Stimulated activated CD4-positive, alpha-beta T cell treated with anti-CD3 and anti-CD28 coated beads, TNF-alpha, amount 100 ng/mL, for 4 hours (primary cell): ENCODE results near the gene ADAMTS20.
"Not testable (repeated sequence)": the region's sequence is repeated elsewhere in the genome, so short reads cannot be mapped to it uniquely, and the experiment has no call there.

Source experiments
- DNase-seq, 3 experiments: peaks; one replicate each; pipeline ENCODE4 v3.0.0-alpha.2; 2020; ENCODE audit warnings: low read depth in 3 of 3

Gene ADAMTS20

GRCh38 chr12:43551971-43552559 is at the start of gene ADAMTS20:
Gene ADAMTS20 (minus strand): TSS chr12:43552203. CDS start chr12:43551921, 282 bp downstream.
- DNase-seq: no peak

DNA sequence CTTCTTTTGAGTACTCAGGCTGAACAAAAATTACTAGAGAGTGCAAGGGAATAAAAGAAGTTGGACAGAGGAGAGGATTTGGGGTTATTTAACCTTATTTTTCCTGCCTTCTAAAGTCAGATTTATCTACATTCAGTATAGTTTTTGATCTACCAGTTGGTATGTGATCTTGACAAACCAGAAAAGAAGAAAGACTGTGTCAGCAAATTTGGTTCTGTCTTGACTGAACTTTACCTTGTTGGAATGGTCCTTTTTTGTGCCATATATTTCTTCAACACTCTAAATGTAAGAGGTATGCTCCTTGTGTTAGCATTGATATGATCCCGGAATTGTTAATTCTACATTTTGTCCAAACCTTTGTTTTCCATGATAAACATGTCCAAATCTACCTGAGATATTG is 47.7 kb upstream of the ADAMTS20 start:
- no peak for DNase-seq

- no peak for DNase-seq
Observed at GRCh38 chr12:43599066-43599465, 47.1 kb upstream of the ADAMTS20 start.

GRCh38 chr12:43590307-43590706 is 38.3 kb upstream of the ADAMTS20 start:
- no peak for DNase-seq

DNA sequence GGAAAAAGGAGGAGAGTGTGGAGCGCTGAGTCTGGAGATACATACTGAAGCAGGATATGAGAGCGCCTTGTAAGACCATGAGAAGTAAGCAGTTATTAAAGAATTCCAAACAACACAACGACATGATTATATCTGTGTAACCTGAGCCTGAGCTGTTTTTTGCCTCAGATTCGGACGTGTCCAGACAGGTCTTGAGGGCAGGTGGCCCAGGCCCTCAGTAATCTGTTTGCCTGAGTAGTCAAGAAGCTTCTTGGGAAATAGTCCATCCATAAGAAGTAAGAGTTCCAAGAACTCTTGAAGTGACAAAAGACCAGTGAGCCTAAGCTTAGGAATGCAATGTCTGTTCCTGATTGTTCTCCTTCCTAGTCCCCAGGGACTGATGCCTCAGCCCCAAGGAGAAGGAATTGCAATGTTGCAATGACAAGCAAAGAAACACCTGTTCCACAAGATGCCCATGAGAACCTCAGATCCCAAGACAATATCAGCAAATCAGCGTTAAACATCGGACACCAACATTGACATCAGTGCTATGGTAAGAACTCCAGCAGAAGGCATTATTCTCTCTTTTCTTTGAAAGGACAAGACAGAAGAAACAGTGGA is 34.7 kb upstream of the ADAMTS20 start:
- DNase-seq: no peak

GRCh38 chr12:43585676-43586075 is 33.7 kb upstream of the ADAMTS20 start:
- DNase-seq: no peak

DNA sequence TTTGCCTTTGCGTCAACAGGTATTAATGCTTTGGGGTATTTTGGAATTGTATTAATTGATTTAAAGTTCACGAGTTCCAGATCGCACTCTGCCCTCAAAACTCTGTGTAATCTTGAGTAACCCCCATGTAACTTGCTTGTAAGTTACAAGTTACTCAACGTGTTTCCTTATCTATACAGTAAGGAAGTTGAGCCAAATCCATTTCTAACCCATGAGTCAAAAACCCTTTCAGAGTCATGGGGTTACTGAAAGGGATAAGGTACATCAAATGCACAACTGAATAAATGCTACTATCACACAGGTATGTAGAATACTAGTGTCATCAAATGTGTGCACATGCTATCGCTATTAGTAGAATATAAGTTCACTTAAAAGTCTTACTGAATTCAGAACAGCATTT is 28.6 kb upstream of the ADAMTS20 start:
- no peak for DNase-seq

DNA sequence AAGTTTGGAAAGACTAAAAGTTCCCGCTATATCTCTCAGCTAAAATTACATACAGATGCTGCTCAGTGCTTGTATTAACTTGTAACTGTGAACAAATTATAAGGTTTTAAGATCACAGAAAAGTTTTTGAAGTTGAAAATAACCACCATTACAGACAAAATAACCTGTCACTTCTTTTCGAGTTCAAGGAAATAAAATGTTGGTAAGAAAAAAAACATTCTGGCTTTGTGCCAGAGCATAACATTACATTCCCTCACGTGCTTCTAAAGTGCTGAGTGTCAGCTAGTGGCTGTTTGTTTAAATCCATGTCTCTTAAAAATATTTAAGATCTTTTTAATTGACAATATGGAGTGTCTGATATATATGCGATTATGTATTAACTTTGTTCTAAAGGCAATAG is 27.2 kb upstream of the ADAMTS20 start:
- DNase-seq: no peak

GRCh38 chr12:43578782-43579181 is 26.8 kb upstream of the ADAMTS20 start:
- DNase-seq: no peak

- no peak for DNase-seq
Observed at GRCh38 chr12:43577381-43577780, 25.4 kb upstream of the ADAMTS20 start.

- no peak for DNase-seq
Observed at GRCh38 chr12:43576162-43576561, 24.2 kb upstream of the ADAMTS20 start.

DNA sequence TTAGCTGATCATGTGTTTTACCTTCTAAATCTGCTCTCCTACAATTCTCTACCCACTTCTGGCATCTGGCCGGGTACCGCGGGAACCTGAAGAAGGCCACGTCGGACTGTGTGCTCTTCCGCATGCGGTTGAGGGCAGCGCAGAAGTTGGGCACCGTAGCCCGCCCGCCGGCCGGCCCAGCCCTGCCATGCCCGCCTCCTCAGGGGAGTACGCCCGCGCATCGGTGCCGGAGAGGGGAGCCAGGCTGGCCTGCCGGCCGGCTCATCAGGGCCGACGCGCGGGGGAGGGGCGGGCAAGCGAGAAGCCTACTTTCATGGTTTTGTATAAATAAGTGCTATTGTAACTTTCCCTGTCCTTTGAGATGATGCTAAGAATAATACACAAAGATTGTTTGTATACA is 19.9 kb upstream of the ADAMTS20 start:
- no peak for DNase-seq

GRCh38 chr12:43556057-43556456 is 4.1 kb upstream of the ADAMTS20 start:
- no peak for DNase-seq

GRCh38 chr12:43551279-43551970 is 578 bp downstream of the ADAMTS20 start:
- DNase-seq: no peak

- DNase-seq: no peak
Observed at GRCh38 chr12:43550831-43551271, 1.2 kb downstream of the ADAMTS20 start.

- no peak for DNase-seq
Observed at GRCh38 chr12:43544703-43545102, 7.3 kb downstream of the ADAMTS20 start.

- DNase-seq: no peak
Observed at GRCh38 chr12:43540470-43540869, 11.5 kb downstream of the ADAMTS20 start.

DNA sequence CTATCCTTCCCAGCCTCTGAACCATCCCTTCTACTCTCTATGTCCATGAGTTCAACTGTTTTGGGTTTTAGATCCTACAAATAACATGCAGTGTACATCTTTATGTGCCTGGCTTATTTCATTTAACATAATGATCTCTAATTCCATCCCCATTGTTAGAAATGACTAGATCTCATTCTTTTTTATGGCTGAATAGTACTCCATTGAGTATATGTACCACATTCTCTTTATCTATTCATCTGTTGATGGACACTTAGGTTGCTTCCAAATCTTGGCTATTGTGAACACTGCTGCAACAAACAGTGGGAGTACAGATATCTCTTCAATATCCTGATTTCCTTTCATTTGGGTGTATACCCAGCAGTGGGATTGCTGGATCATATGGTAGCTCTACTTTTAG is 14.3 kb downstream of the ADAMTS20 start:
- not testable (repeated sequence) for DNase-seq

DNA sequence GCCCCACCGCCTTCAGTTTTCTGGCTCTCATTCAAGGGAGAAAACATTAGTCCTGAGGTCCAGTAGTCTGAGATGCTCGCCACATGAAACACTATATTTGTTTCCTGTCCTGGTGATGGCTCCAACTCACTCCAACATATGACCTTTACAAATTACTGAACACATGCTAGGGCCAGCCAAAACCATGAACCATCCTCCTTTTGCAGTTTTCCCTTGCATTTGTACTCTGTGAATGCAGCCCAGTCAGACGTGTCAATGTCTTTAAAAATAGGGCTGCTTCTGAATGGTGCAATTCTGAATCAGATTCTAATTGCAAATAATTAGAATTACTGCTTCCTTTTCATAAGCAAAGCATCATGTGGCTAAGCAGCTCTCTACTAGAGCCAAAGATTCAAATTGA is 36.0 kb downstream of the ADAMTS20 start:
- no peak for DNase-seq

GRCh38 chr12:43501703-43502102 is 50.3 kb downstream of the ADAMTS20 start:
- no peak for DNase-seq

GRCh38 chr12:43493261-43493797 is 58.7 kb downstream of the ADAMTS20 start:
- DNase-seq: no peak

- DNase-seq: no peak
Observed at GRCh38 chr12:43482311-43483085, 69.5 kb downstream of the ADAMTS20 start.
